H1 (cell line): ENCODE measurements around the gene ANKRD11. TPM values are rescaled to one million over a fixed set of nuclear protein-coding genes. Genes with fewer than 3 reads are reported as not detected.

Source experiments
- CTCF ChIA-PET: fragments of 300-600 bp; sonication (Branson Sonifier 250); formaldehyde crosslinking; loops from one replicate; lab custom pipeline; 2021; ENCODE audit not compliant: partially characterized antibody; lab: Charles Lee
- POLR2A ChIA-PET: fragments of 300-600 bp; sonication (Branson Sonifier 250); formaldehyde crosslinking; loops from one replicate; lab custom pipeline; 2021; ENCODE audit warnings: inconsistent platforms; ENCODE audit not compliant: partially characterized antibody; lab: Charles Lee
- DNase-seq, 2 experiments: peaks; one replicate each; pipeline versions ENCODE4 v3.0.0 to v3.0.0-alpha.2; 2010 to 2022; ENCODE audit warnings: low spot score in 2 of 2, low read depth in 1 of 2, mixed read lengths in 1 of 2
- FAIRE-seq: peaks from 2 replicates; lab custom pipeline; 2011; peaks lifted over from hg19 to GRCh38; lab: Jason Lieb, UNC
- H2AFZ ChIP-seq: 2 replicates; pipeline ENCODE4 v1.8.1; 2012; ENCODE audit warnings: low read length, inconsistent platforms
- H2AK5ac ChIP-seq: 2 replicates; pipeline ENCODE4 v1.6.1; 2013; ENCODE audit warnings: low read depth, low read length
- H2BK120ac ChIP-seq: replicated peaks from 2 replicates; pipeline ENCODE3; 2013; ENCODE audit warnings: low read depth, low read length, inconsistent platforms
- H2BK12ac ChIP-seq: 2 replicates; pipeline ENCODE4 v1.6.1; 2013; ENCODE audit warnings: low read depth, low read length
- H2BK15ac ChIP-seq: 2 replicates; pipeline ENCODE4 v1.6.1; 2013; ENCODE audit warnings: low read length
- H2BK20ac ChIP-seq: 2 replicates; pipeline ENCODE4 v1.6.1; 2013; ENCODE audit warnings: low read length
- H2BK5ac ChIP-seq: 2 replicates; pipeline ENCODE4 v1.6.1; 2013; ENCODE audit warnings: low read depth, low read length
- H3K14ac ChIP-seq: 2 replicates; pipeline ENCODE4 v1.6.1; 2013; ENCODE audit warnings: inconsistent platforms; ENCODE audit not compliant: insufficient read length
- H3K18ac ChIP-seq: 2 replicates; pipeline ENCODE4 v1.6.1; 2013; ENCODE audit warnings: low read length; ENCODE audit errors: extremely low read depth
- H3K23ac ChIP-seq: 2 replicates; pipeline ENCODE4 v1.6.1; 2013; ENCODE audit warnings: inconsistent platforms; ENCODE audit not compliant: insufficient read length
- H3K23me2 ChIP-seq: 2 replicates; pipeline ENCODE4 v1.6.1; 2013; ENCODE audit warnings: low read depth, low read length
- H3K27ac ChIP-seq: 2 replicates; pipeline ENCODE4 v1.6.1; 2011; ENCODE audit warnings: low read depth, low read length, inconsistent platforms
- H3K27me3 ChIP-seq, 4 experiments: replicated peaks in 1 of 4; 1 replicate in 1 of 4; 2 replicates in 3 of 4; pipeline versions ENCODE4 v1.6.1 to v1.8.1; 2011 to 2013; ENCODE audit warnings: low read length in 3 of 4, mild to moderate bottlenecking in 3 of 4, inconsistent platforms in 2 of 4, mixed read lengths in 2 of 4, moderate library complexity in 1 of 4; ENCODE audit not compliant: control insufficient read depth in 3 of 4, insufficient read depth in 3 of 4; ENCODE audit errors: extremely low read depth in 1 of 4
- H3K36me3 ChIP-seq, 4 experiments: 2 replicates each; pipeline versions ENCODE4 v1.6.1 to v1.8.1; 2011 to 2013; ENCODE audit warnings: mild to moderate bottlenecking in 4 of 4, low read length in 3 of 4, moderate library complexity in 2 of 4, control low read depth in 1 of 4, inconsistent platforms in 1 of 4; ENCODE audit not compliant: insufficient read depth in 4 of 4, control insufficient read depth in 2 of 4
- H3K4ac ChIP-seq: replicated peaks from 2 replicates; pipeline ENCODE3; 2013; ENCODE audit warnings: low read length, low read depth, mixed read lengths, inconsistent platforms; ENCODE audit not compliant: insufficient read length
- H3K4me1 ChIP-seq, 4 experiments: replicated peaks in 1 of 4; 1 replicate in 1 of 4; 2 replicates in 3 of 4; pipeline versions ENCODE4 v1.6.1 to v1.8.1; 2011 to 2013; ENCODE audit warnings: low read length in 3 of 4, inconsistent platforms in 2 of 4, mixed read lengths in 1 of 4; ENCODE audit not compliant: insufficient read depth in 4 of 4, control insufficient read depth in 3 of 4
- H3K4me2 ChIP-seq, 2 experiments: 2 replicates each; pipeline versions ENCODE4 v1.6.1 to v1.8.1; 2011 to 2013; ENCODE audit warnings: low read depth in 2 of 2, low read length in 2 of 2, control low read depth in 1 of 2, inconsistent platforms in 1 of 2, mild to moderate bottlenecking in 1 of 2; ENCODE audit not compliant: insufficient read depth in 1 of 2
- H3K4me3 ChIP-seq, 4 experiments: fragments of 200-600, 300-600 bp in 1 of 4; sonication (generic), shearing (Covaris generic), sonication (Bioruptor Twin) in 1 of 4; 2 replicates each; pipeline versions ENCODE4 v1.5.1 to v1.8.1; 2011 to 2016; ENCODE audit warnings: low read length in 4 of 4, low read depth in 3 of 4, control low read depth in 2 of 4, inconsistent platforms in 2 of 4, mild to moderate bottlenecking in 2 of 4, mixed read lengths in 1 of 4, moderate library complexity in 1 of 4; ENCODE audit not compliant: insufficient read depth in 2 of 4; ENCODE audit errors: extremely low read depth in 1 of 4
- H3K56ac ChIP-seq: replicated peaks from 2 replicates; pipeline ENCODE3; 2013; ENCODE audit warnings: low read depth, mild to moderate bottlenecking, mixed read lengths, low read length, inconsistent platforms; ENCODE audit not compliant: insufficient read length
- H3K79me1 ChIP-seq: 2 replicates; pipeline ENCODE4 v1.6.1; 2013; ENCODE audit warnings: low read depth, low read length, control low read depth
- H3K79me2 ChIP-seq, 2 experiments: 2 replicates each; pipeline versions ENCODE4 v1.6.1 to v1.8.1; 2012 to 2013; ENCODE audit warnings: low read length in 2 of 2, mild to moderate bottlenecking in 2 of 2, inconsistent platforms in 1 of 2; ENCODE audit not compliant: insufficient read depth in 2 of 2, control insufficient read depth in 1 of 2
- H3K9ac ChIP-seq, 4 experiments: replicated peaks in 1 of 4; 1 replicate in 1 of 4; 2 replicates in 3 of 4; pipeline versions ENCODE4 v1.6.1 to v1.8.1; 2011 to 2013; ENCODE audit warnings: low read depth in 3 of 4, low read length in 3 of 4, control low read depth in 2 of 4, mild to moderate bottlenecking in 2 of 4, moderate library complexity in 2 of 4, inconsistent platforms in 1 of 4; ENCODE audit errors: extremely low read depth in 1 of 4
- H3K9me3 ChIP-seq, 2 experiments: 2 replicates each; pipeline versions ENCODE4 v1.6.1 to v1.8.1; 2012 to 2013; ENCODE audit warnings: mild to moderate bottlenecking in 2 of 2, moderate library complexity in 2 of 2, control low read depth in 1 of 2, inconsistent platforms in 1 of 2, low read depth in 1 of 2, low read length in 1 of 2, mixed read lengths in 1 of 2; ENCODE audit not compliant: insufficient read depth in 2 of 2
- H4K20me1 ChIP-seq, 2 experiments: replicated peaks in 1 of 2; 2 replicates each; pipeline versions ENCODE3 to v1.8.1; 2011 to 2013; ENCODE audit warnings: inconsistent platforms in 2 of 2, low read length in 2 of 2, mild to moderate bottlenecking in 1 of 2; ENCODE audit not compliant: insufficient read depth in 2 of 2, control insufficient read depth in 1 of 2
- H4K5ac ChIP-seq: 2 replicates; pipeline ENCODE4 v1.6.1; 2013; ENCODE audit warnings: low read length, low read depth, mixed read lengths, inconsistent platforms; ENCODE audit not compliant: insufficient read length
- H4K8ac ChIP-seq: 2 replicates; pipeline ENCODE4 v1.8.0; 2013; ENCODE audit warnings: mild to moderate bottlenecking, moderate library complexity, low read length, inconsistent platforms; ENCODE audit not compliant: insufficient read depth; ENCODE audit errors: extremely low read depth
- H4K91ac ChIP-seq: replicated peaks from 2 replicates; pipeline ENCODE3; 2013; ENCODE audit warnings: low read length, mixed read lengths, inconsistent platforms; ENCODE audit not compliant: insufficient read length
- CEBPB ChIP-seq: IDR thresholded peaks from 2 replicates; pipeline ENCODE4 v1.6.1; 2012; ENCODE audit warnings: low read depth, low read length
- CHD1 ChIP-seq: IDR thresholded peaks from 2 replicates; pipeline ENCODE4 v1.6.1; 2012; ENCODE audit warnings: low read depth, low read length, improper control_type of control experiment
- CTBP2 ChIP-seq: IDR thresholded peaks from 2 replicates; pipeline ENCODE4 v1.7.0; 2011; ENCODE audit warnings: borderline replicate concordance, mild to moderate bottlenecking, moderate library complexity, mixed read lengths, low read length; ENCODE audit not compliant: insufficient read depth, insufficient read length
- MAFK ChIP-seq: IDR thresholded peaks from 2 replicates; pipeline ENCODE4 v1.6.1; 2012; ENCODE audit warnings: low read depth, mild to moderate bottlenecking, improper control_type of control experiment, low read length
- RFX5 ChIP-seq: IDR thresholded peaks from 2 replicates; pipeline ENCODE4 v1.6.1; 2011; ENCODE audit warnings: low read depth, low read length, improper control_type of control experiment, borderline replicate concordance
- SP1 ChIP-seq: IDR thresholded peaks from 2 replicates; pipeline ENCODE4 v1.6.1; 2011; ENCODE audit warnings: low read depth, low read length
- TBP ChIP-seq: IDR thresholded peaks from 2 replicates; pipeline ENCODE4 v1.6.1; 2011; ENCODE audit warnings: low read depth, low read length, improper control_type of control experiment
- USF2 ChIP-seq: IDR thresholded peaks from 2 replicates; pipeline ENCODE4 v1.6.1; 2011; ENCODE audit warnings: low read length, improper control_type of control experiment
- WGBS, 2 experiments: shearing (Covaris generic) in 1 of 2; methylation state at CpG; one replicate each; pipeline versions ENCODE4 v1.1.6 to v1.1.7; 2013 to 2015; ENCODE audit warnings: low lambda C conversion rate in 2 of 2, mixed read lengths in 2 of 2, inconsistent platforms in 1 of 2, low coverage in 1 of 2, missing lambda C conversion rate in 1 of 2; ENCODE audit not compliant: insufficient replicate concordance in 2 of 2, insufficient coverage in 1 of 2, insufficient read length in 1 of 2; ENCODE audit errors: extremely low coverage in 1 of 2, missing lambda C conversion rate in 1 of 2; 5-methylcytosine and 5-hydroxymethylcytosine counted together
- polyA plus RNA-seq, 7 experiments: library from polyadenylated mRNA; depleted of rRNA in 3 of 7; stranded (reverse) in 5 of 7; unstranded in 2 of 7; fragments of >200 nt in 5 of 7; fragments of 200-250 nt in 2 of 7; gene quantifications; 1 replicate in 5 of 7; 2 replicates in 1 of 7; 4 replicates in 1 of 7; pipeline versions ENCODE4 v1.2.1 to v1.2.3, GENCODE V29; 2011 to 2013; ENCODE audit warnings: missing spikeins in 2 of 7, mixed read lengths in 2 of 7
- total RNA-seq: library from RNA; stranded (reverse); fragmentation: NEBNext Ultra II Directional; extraction: Animal tissue kit (Norgen Biotek cat#: 25700); gene quantifications from 2 replicates; pipeline ENCODE4 v1.2.1, GENCODE V29; 2021

The ANKRD11 gene
- total and polyA plus RNA-seq, 2 of the 8 experiments (the other 6 are each of a cell fraction or from before 2014, with no cell fraction given): 46.5 to 142 TPM

- CTCF ChIA-PET: no interaction called here
- H4K20me1 ChIP-seq: peaks cover 0 to 5% of the 10 kb centered on the region in 2 experiments
- TF ChIP-seq CEBPB (no peak), SP1 (no peak), TBP (no peak), RFX5 (no peak), CTBP2 (no peak), MAFK (no peak), USF2 (no peak), CHD1 (no peak)
Measured at GRCh38 chr16:89222931-89223330, 267.4 kb downstream of the ANKRD11 start.

More at GRCh38 chr16:89222931-89223330, 267.4 kb downstream of the ANKRD11 start:
- 93% methylated on average over 21 of the region's 21 CpGs; no CpG with 5 or more reads in 1 of the 2 experiments for WGBS, 2 experiments
- Histone ChIP-seq H3K9ac (no peak overlapping the region), H4K5ac (no peak overlapping the region), H3K4me2 (no peak overlapping the region), H2BK12ac (no peak overlapping the region), H4K8ac (no peak overlapping the region), H3K9me3 (peaks cover 16% of the 10 kb centered on the region in 2 experiments), H2BK20ac (no peak overlapping the region), H3K23me2 (no peaks in the 10 kb centered on the region), H2BK5ac (no peak overlapping the region), H3K14ac (no peak overlapping the region), H3K56ac (no peak overlapping the region), H2AFZ (no peak overlapping the region), H3K23ac (no peak overlapping the region), H3K18ac (no peak overlapping the region), H3K27me3 (no peaks in the 10 kb centered on the region), H2BK120ac (no peak overlapping the region), H3K4ac (no peak overlapping the region), H3K36me3 (peaks cover 18 to 49% (median 33%) of the 10 kb centered on the region in 4 experiments), H3K79me2 (peaks cover 0 to 13% of the 10 kb centered on the region in 2 experiments; a peak in 3 of 4 replicates), H2AK5ac (no peak overlapping the region), H3K4me3 (no peak overlapping the region), H4K91ac (no peak overlapping the region), H2BK15ac (no peak overlapping the region), H3K27ac (no peak overlapping the region), H3K79me1 (peaks cover 2% of the 10 kb centered on the region; the same call in 1 of the 2 replicates), H3K4me1 (no peaks in the 10 kb centered on the region; a peak in 1 of 7 replicates)
- FAIRE-seq: no peak
- POLR2A ChIA-PET: no interaction called here
- no peak for DNase-seq
